DMS153 treated with DMSO at 0.1 percent for 48 hours (cell line): ENCODE data around the gene RAD51B.

Experiments
- DNase-seq: peaks from one replicate; lab custom pipeline; 2025; ENCODE audit not compliant: unreplicated experiment; lab: John Stamatoyannopoulos, UW

Gene RAD51B

GRCh38 chr14:68263563-68264259 is 444.1 kb downstream of the RAD51B start:
- no peak for DNase-seq

- DNase-seq: no peak
Observed at GRCh38 chr14:68264260-68264569, 444.6 kb downstream of the RAD51B start.

GRCh38 chr14:68266998-68267397 is 447.4 kb downstream of the RAD51B start:
- no peak for DNase-seq

- DNase-seq: no peak
Observed at GRCh38 chr14:68268197-68268596, 448.6 kb downstream of the RAD51B start.

- DNase-seq: no peak
Observed at GRCh38 chr14:68268719-68269118, 449.1 kb downstream of the RAD51B start.

GRCh38 chr14:68269136-68269927 is 449.8 kb downstream of the RAD51B start:
- DNase-seq: no peak

DNA sequence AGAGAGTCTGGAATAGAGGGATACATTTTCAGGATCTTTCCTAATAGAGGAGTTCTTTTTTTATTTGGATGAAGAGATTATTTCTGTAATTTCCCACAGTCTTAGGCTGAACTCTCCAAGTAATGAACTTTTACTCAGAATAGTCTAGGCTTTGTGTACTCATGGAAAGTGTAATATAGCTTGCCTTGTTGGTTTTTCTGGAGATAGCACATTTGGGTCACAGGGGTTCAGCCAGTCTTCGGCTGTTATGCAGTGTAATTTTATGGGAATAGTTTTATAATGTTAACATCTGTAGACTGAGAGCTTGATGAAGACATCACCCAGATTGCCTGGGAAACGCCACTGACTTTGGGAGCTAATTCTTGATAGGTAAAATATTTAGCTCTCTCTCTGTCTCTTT is 450.8 kb downstream of the RAD51B start:
- DNase-seq: no peak

GRCh38 chr14:68271913-68272391 is 452.4 kb downstream of the RAD51B start:
- DNase-seq: no peak

GRCh38 chr14:68273413-68273812 is 453.8 kb downstream of the RAD51B start:
- no peak for DNase-seq

GRCh38 chr14:68274725-68275124 is 455.1 kb downstream of the RAD51B start:
- DNase-seq: no peak

- DNase-seq: no peak
Observed at GRCh38 chr14:68278576-68279436, 459.2 kb downstream of the RAD51B start.

DNA sequence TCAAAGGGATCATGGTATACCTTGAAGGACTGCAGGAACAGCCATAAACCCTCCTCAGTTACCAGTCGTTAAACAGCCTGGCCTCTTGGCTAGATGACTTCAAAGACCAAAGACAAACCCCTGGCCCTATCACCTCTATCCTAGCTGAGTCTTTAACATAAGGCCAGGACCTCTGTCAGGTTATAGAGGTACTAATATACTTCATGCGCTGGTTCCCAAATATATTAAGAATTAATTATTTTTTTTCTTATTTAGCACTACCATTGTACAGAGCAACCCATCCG is 459.8 kb downstream of the RAD51B start:
- no peak for DNase-seq

DNA sequence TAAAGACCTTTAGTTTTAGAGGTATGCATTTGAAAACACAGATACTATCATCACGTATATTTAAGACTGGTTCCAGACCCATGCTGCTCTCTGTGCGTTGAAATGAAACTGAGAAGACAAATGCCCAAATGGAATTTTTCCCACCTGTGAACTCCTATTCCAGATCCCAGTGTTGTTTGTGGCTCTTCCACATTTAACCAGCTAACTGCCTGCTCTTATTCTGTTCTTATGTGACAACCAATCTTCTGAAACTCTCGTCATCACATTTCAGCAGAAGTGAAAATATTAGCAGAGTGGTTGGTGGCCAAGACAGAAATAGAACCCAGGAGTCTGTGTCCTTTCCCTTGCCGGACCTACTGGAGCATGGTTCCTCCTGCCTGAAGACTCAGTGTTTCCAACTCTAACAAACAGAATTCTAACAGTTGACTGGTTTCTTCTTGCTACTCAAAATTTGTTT is 460.2 kb downstream of the RAD51B start:
- no peak for DNase-seq

DNA sequence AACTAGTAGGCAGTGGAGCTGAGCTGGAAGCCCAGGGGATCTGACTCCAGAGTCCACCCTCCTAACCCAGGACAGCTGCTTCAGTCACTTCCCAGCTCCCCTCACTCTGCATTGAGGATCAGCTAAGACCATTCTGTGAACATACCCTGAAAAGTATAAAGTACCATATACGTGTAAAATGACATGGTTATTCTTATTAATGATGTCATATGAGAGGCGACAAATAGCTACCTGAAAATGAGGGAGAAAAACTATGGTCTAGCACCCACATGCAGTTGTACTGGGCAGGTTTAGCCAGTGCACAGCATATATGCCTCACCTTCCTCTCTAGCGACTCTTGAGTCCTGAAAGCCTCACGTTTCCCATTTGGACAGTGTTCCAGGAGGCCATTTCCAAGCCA is 461.9 kb downstream of the RAD51B start:
- no peak for DNase-seq

- no peak for DNase-seq
Observed at GRCh38 chr14:68282479-68283377, 463.1 kb downstream of the RAD51B start.

GRCh38 chr14:68283378-68284123 is 464.0 kb downstream of the RAD51B start:
- DNase-seq: no peak

GRCh38 chr14:68284333-68284732 is 464.8 kb downstream of the RAD51B start:
- DNase-seq: no peak

GRCh38 chr14:68284834-68285233 is 465.3 kb downstream of the RAD51B start:
- DNase-seq: no peak

GRCh38 chr14:68285421-68286179 is 466.0 kb downstream of the RAD51B start:
- DNase-seq: no peak
